Gastroesophageal sphincter (tissue), 4 donors: Measurements from ENCODE around the gene CTNND2. TPM values are rescaled to one million over a fixed set of nuclear protein-coding genes. Genes with fewer than 3 reads are reported as not detected.

ENCODE experiments used
- ATAC-seq: fragments of 150-250 bp; one replicate; pipeline ENCODE4 v1.9.1; 2016; ENCODE audit warnings: mild to moderate bottlenecking, moderate library complexity
- H3K27ac ChIP-seq, 4 donors: fragments of 200-600 bp; sonication (generic) in 3 of 4; 1 replicate in 3 of 4; 2 replicates in 1 of 4; pipeline ENCODE4 v1.5.1; 2016 to 2019
- H3K27me3 ChIP-seq: fragments of 200-600 bp; sonication (generic); one replicate; pipeline ENCODE4 v1.5.1; 2019
- H3K36me3 ChIP-seq, 2 donors: fragments of 200-600 bp; sonication (generic); one replicate each; pipeline ENCODE4 v1.5.1; 2019; ENCODE audit warnings: control low read depth in 1 of 2
- H3K4me1 ChIP-seq, 3 donors: fragments of 200-600 bp; sonication (generic); 1 replicate in 2 of 3; 2 replicates in 1 of 3; pipeline ENCODE4 v1.5.1; 2016 to 2019; ENCODE audit warnings: control low read depth in 2 of 3
- H3K4me3 ChIP-seq, 2 donors: fragments of 200-600 bp; sonication (generic); one replicate each; pipeline ENCODE4 v1.5.1; 2019; ENCODE audit warnings: mild to moderate bottlenecking in 1 of 2, moderate library complexity in 1 of 2
- H3K9me3 ChIP-seq, 3 donors: fragments of 200-600 bp; sonication (generic); one replicate each; pipeline ENCODE4 v1.5.1; 2017 to 2019; ENCODE audit warnings: control low read depth in 2 of 3
- EP300 ChIP-seq: sonication (generic); formaldehyde crosslinking; IDR thresholded peaks from one replicate; pipeline ENCODE4 v1.6.1; 2017; ENCODE audit warnings: antibody characterized with exemption, mild to moderate bottlenecking
- POLR2A ChIP-seq, 2 donors: fragments of 450-650 bp; IDR thresholded peaks; one replicate each; pipeline ENCODE4 v1.6.1; 2017; ENCODE audit warnings: antibody characterized with exemption in 2 of 2, mild to moderate bottlenecking in 2 of 2, moderate library complexity in 1 of 2
- POLR2AphosphoS5 ChIP-seq: sonication (generic); formaldehyde crosslinking; IDR thresholded peaks from one replicate; pipeline ENCODE4 v1.6.1; 2017; ENCODE audit warnings: antibody characterized with exemption
- WGBS, 2 donors: methylation state at CpG; one replicate each; pipeline ENCODE4 v1.1.5; 2018; ENCODE audit warnings: low coverage in 1 of 2; 5-methylcytosine and 5-hydroxymethylcytosine counted together
- total RNA-seq, 4 donors: library from RNA; depleted of rRNA; stranded (reverse); fragments of >200 nt; gene quantifications; one replicate each; pipeline ENCODE4 v1.1.0, GENCODE V29; 2016
- TF ChIP-seq, protein P1 (sequence below), 4 experiments: fragments of 200-600 bp in 2 of 4; fragments of 450-650 bp in 2 of 4; sonication (generic) in 1 of 4; IDR thresholded peaks; one replicate each; pipeline ENCODE4 v1.5.1; 2017 to 2019; ENCODE audit warnings: antibody characterized with exemption in 4 of 4, mild to moderate bottlenecking in 2 of 4, moderate library complexity in 2 of 4

The CTNND2 gene
- total RNA-seq, 4 donors from 2014 or later, result 0.40 to 3.1 (median 1.9) TPM

DNA sequence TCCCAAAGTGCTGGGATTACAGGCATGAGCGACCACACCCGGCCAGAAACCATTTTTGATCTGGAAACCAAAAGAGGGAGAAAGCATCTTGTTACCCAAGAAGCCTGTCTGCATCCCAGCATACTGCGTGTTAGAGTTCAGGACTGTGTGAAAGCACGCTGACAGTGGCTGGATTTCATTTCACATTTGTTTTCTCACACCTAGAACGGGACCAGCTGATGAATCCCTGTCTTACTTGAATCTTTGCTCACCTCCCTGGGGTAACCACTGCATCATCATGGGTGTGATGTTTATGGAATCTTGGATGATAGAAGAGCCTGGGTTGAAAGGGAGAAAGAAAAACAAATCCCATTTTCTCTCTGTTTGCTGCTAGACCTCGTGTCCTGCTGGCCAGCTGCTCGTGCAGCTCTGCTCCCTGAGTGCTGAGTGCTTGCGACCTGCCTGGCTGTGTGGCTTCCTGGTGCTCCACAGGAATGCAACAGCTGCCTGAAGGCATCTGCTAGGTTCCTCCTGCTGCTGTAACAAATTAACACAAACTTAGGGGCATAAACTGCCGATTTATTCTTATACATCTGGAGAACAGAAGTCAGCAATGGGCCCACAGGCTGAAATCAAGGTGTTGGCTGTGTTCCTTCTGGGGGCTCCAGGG lies 764.9 kb downstream of the CTNND2 start:
- TF ChIP-seq, protein P1, sequence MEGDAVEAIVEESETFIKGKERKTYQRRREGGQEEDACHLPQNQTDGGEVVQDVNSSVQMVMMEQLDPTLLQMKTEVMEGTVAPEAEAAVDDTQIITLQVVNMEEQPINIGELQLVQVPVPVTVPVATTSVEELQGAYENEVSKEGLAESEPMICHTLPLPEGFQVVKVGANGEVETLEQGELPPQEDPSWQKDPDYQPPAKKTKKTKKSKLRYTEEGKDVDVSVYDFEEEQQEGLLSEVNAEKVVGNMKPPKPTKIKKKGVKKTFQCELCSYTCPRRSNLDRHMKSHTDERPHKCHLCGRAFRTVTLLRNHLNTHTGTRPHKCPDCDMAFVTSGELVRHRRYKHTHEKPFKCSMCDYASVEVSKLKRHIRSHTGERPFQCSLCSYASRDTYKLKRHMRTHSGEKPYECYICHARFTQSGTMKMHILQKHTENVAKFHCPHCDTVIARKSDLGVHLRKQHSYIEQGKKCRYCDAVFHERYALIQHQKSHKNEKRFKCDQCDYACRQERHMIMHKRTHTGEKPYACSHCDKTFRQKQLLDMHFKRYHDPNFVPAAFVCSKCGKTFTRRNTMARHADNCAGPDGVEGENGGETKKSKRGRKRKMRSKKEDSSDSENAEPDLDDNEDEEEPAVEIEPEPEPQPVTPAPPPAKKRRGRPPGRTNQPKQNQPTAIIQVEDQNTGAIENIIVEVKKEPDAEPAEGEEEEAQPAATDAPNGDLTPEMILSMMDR (IDR thresholded peaks at IDR 0.05), result no peak
- TF ChIP-seq POLR2AphosphoS5 (no peak), POLR2A (IDR thresholded peaks at IDR 0.05) (no peak), EP300 (no peak)

DNA sequence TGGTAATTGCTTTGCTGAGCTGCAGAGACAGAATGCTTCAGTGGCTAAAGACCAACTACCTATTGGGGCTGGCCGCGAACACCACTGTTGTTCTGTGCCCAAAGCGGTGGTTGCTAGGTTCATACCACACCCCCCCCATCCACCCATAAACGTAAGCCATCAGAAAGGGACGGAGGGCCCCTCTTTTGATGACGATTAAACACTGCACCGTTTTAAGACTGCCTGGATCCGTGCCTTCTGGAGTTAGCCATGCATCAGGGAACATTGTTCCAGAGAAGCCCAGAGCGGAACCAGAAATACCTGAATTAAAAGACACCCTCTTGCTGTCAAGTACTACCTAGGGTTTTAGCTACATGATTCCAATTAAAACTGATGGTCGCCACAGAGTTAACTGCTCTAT lies 774.1 kb downstream of the CTNND2 start:
- 44 to 87% methylated on average over 2 to 9 of the region's 10 CpGs for WGBS, 2 donors
- H3K27me3 ChIP-seq, result peaks cover 12% of the 10 kb centered on the region
- ATAC-seq, result no peak
- no peak for TF ChIP-seq POLR2A (IDR thresholded peaks at IDR 0.05)
- no peak for TF ChIP-seq POLR2AphosphoS5
- TF ChIP-seq EP300, result no peak
- TF ChIP-seq, protein P1 (IDR thresholded peaks at IDR 0.05), result no peak
- no peak overlapping the region for H3K4me3 ChIP-seq
- no peak overlapping the region for H3K27ac ChIP-seq
- no peaks in the 10 kb centered on the region for H3K4me1 ChIP-seq
- H3K9me3 ChIP-seq, result no peaks in the 10 kb centered on the region
- H3K36me3 ChIP-seq, result no peaks in the 10 kb centered on the region

More for the DNA sequence above, 764.9 kb downstream of the CTNND2 start:
- Histone ChIP-seq H3K4me3 (no peak overlapping the region), H3K27ac (no peak overlapping the region), H3K9me3 (no peaks in the 10 kb centered on the region), H3K4me1 (no peaks in the 10 kb centered on the region), H3K36me3 (no peaks in the 10 kb centered on the region), H3K27me3 (peaks cover 6% of the 10 kb centered on the region)
- WGBS, 2 donors, result 32 to 62% methylated on average over 5 to 6 of the region's 9 CpGs
- no peak for ATAC-seq

DNA sequence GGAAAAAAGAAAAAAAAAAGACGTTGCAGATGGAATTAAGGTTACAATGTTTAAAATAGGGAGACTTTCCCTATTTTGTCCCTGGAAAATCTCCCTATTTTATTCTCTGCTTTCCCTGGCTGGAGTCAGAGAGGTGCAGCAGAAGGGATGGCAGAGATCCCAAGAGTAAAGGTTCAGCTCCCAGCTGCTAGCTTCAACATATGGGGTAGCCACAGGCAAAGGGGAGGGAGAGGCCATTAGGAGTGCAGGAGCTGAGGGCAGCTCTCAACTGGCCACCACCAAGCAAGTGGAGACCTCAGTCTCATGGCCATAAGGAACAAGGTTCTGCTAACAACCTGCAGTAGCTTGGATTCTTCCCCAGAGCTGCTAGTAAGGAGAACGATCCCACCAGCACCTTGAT lies 776.2 kb downstream of the CTNND2 start:
- H3K4me1 ChIP-seq, result no peaks in the 10 kb centered on the region
- H3K9me3 ChIP-seq, result no peaks in the 10 kb centered on the region
- 25 to 78% methylated on average over 2 of the region's 2 CpGs for WGBS, 2 donors
- no peak overlapping the region for H3K27ac ChIP-seq
- no peak for ATAC-seq
- TF ChIP-seq, protein P1 (IDR thresholded peaks at IDR 0.05), result no peak
- TF ChIP-seq EP300 (no peak), POLR2A (IDR thresholded peaks at IDR 0.05) (no peak), POLR2AphosphoS5 (no peak)
- peaks cover 24% of the 10 kb centered on the region for H3K27me3 ChIP-seq
- H3K36me3 ChIP-seq, result no peaks in the 10 kb centered on the region
- H3K4me3 ChIP-seq, result no peak overlapping the region

DNA sequence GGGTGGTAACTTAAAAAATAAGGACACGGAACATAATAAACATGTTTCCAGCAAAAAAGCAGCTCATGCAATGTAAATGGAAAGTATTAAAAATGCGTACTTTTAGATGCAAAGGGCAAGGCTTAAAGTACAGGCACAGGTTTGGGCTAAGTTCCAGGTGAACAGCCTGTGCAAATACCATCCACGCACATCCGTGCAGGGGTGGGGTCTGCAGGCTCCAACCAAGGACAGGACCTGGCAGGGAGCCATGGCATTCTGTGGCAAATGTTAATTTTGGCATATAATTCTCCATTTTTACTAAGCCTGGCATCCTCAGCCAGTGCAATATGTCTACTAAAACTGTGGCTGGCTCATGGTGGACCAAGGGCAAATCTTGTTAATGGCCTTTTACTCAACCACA lies 777.4 kb downstream of the CTNND2 start:
- ATAC-seq, result no peak
- H3K4me1 ChIP-seq, result no peaks in the 10 kb centered on the region
- no peak overlapping the region for H3K27ac ChIP-seq
- WGBS, 2 donors, result 80 to 92% methylated on average over 2 to 4 of the region's 4 CpGs
- TF ChIP-seq POLR2AphosphoS5, result no peak
- no peak for TF ChIP-seq POLR2A (IDR thresholded peaks at IDR 0.05)
- TF ChIP-seq, protein P1 (IDR thresholded peaks at IDR 0.05), result no peak
- no peak for TF ChIP-seq EP300
- peaks cover 28% of the 10 kb centered on the region for H3K27me3 ChIP-seq
- no peak overlapping the region for H3K4me3 ChIP-seq
- H3K36me3 ChIP-seq, result no peaks in the 10 kb centered on the region
- H3K9me3 ChIP-seq, result no peaks in the 10 kb centered on the region

DNA sequence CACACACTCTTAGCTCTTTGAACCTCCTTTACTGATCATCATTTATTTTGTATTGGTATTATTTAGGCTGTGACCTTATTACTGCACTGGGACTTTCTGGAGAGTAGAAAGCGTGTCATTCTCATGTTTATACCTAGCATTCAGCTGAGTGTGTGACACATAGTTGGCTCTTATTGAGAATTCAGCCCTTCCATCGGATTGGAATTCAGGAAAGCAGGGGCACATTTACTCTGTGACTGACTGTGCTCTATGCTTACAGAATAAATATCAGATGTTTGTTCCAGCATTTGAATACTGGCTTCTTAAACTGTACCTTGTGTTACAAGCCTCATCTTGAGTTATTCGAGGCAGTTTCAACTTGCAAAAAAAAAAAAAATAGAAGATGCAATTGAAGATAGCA lies 782.4 kb downstream of the CTNND2 start:
- Histone ChIP-seq H3K9me3 (no peaks in the 10 kb centered on the region), H3K36me3 (no peaks in the 10 kb centered on the region), H3K27ac (no peak overlapping the region), H3K4me1 (no peaks in the 10 kb centered on the region), H3K4me3 (no peak overlapping the region), H3K27me3 (peaks cover 24% of the 10 kb centered on the region)
- ATAC-seq, result no peak
- TF ChIP-seq, protein P1 (IDR thresholded peaks at IDR 0.05), result no peak
- no peak for TF ChIP-seq EP300
- TF ChIP-seq POLR2AphosphoS5, result no peak
- no peak for TF ChIP-seq POLR2A (IDR thresholded peaks at IDR 0.05)
- 59 to 71% methylated on average over 1 to 3 of the region's 3 CpGs for WGBS, 2 donors
